ENCODE results near the gene SEC24D.

SEC24D gene

GRCh38 chr4:118774321-118774720 lies 61.6 kb downstream of the SEC24D start:
- no peak for DNase-seq (ENCODE audit: low spot score)

GRCh38 chr4:118773429-118773792 lies 62.5 kb downstream of the SEC24D start:
- DNase-seq (ENCODE audit: low spot score) = no peak

- no peak for DNase-seq (ENCODE audit: low spot score)
Measured at GRCh38 chr4:118772767-118773428, 63.0 kb downstream of the SEC24D start.

GRCh38 chr4:118772081-118772766 lies 63.7 kb downstream of the SEC24D start:
- no peak for DNase-seq (ENCODE audit: low spot score)

- DNase-seq (ENCODE audit: low spot score) = no peak
Measured at GRCh38 chr4:118770741-118771187, 65.2 kb downstream of the SEC24D start.

GRCh38 chr4:118769161-118769560 lies 66.8 kb downstream of the SEC24D start:
- no peak for DNase-seq (ENCODE audit: low spot score)

GRCh38 chr4:118767109-118767508 lies 68.8 kb downstream of the SEC24D start:
- no peak for DNase-seq (ENCODE audit: low spot score)

- peak; percentile 76 for DNase-seq (ENCODE audit: low spot score)
Measured at GRCh38 chr4:118765399-118765798, 70.5 kb downstream of the SEC24D start.

GRCh38 chr4:118762730-118763477 lies 73.0 kb downstream of the SEC24D start:
- no peak for DNase-seq (ENCODE audit: low spot score)

GRCh38 chr4:118762155-118762554 lies 73.8 kb downstream of the SEC24D start:
- DNase-seq (ENCODE audit: low spot score) = no peak

- no peak for DNase-seq (ENCODE audit: low spot score)
Measured at GRCh38 chr4:118761397-118762016, 74.4 kb downstream of the SEC24D start.

GRCh38 chr4:118760493-118760892 lies 75.4 kb downstream of the SEC24D start:
- DNase-seq (ENCODE audit: low spot score) = no peak

- no peak for DNase-seq (ENCODE audit: low spot score)
Measured at GRCh38 chr4:118760092-118760491, 75.8 kb downstream of the SEC24D start.

- DNase-seq (ENCODE audit: low spot score) = no peak
Measured at GRCh38 chr4:118759481-118759880, 76.4 kb downstream of the SEC24D start.

- DNase-seq (ENCODE audit: low spot score) = no peak
Measured at GRCh38 chr4:118758293-118758692, 77.6 kb downstream of the SEC24D start.

- no peak for DNase-seq (ENCODE audit: low spot score)
Measured at GRCh38 chr4:118757761-118758251, 78.1 kb downstream of the SEC24D start.

GRCh38 chr4:118756958-118757357 lies 79.0 kb downstream of the SEC24D start:
- DNase-seq (ENCODE audit: low spot score) = no peak

GRCh38 chr4:118756429-118756828 lies 79.5 kb downstream of the SEC24D start:
- no peak for DNase-seq (ENCODE audit: low spot score)

- no peak for DNase-seq (ENCODE audit: low spot score)
Measured at GRCh38 chr4:118755438-118756226, 80.3 kb downstream of the SEC24D start.

- DNase-seq (ENCODE audit: low spot score) = no peak
Measured at GRCh38 chr4:118754890-118755289, 81.0 kb downstream of the SEC24D start.

- DNase-seq (ENCODE audit: low spot score) = no peak
Measured at GRCh38 chr4:118753685-118754084, 82.2 kb downstream of the SEC24D start.

- no peak for DNase-seq (ENCODE audit: low spot score)
Measured at GRCh38 chr4:118753096-118753495, 82.8 kb downstream of the SEC24D start.
